IMR-90 (cell line): ENCODE results near the gene BACE1. TPM values are rescaled to one million over a fixed set of nuclear protein-coding genes. Genes with fewer than 3 reads are reported as not detected.

Experiments used
- ATAC-seq: fragments of 200-7000 bp; cut with Tn5 transposase; 2 replicates; pipeline ENCODE4 v1.9.1; 2020; ENCODE audit warnings: low read depth, mild to moderate bottlenecking, moderate library complexity
- BruUV-seq: library from RNA; stranded (reverse); fragments of 400-500 nt; replicated peaks from 2 replicates; lab custom pipeline; 2021; lab: Mats Ljungman, UMichigan
- CTCF ChIA-PET: fragments of 300-600 bp; formaldehyde crosslinking; extraction: SDS; loops from one replicate; lab custom pipeline; 2021; ENCODE audit warnings: antibody characterized with exemption; lab: Yijun Ruan, JAX
- POLR2A ChIA-PET: fragments of 300-600 bp; sonication (Branson Sonifier 250); formaldehyde crosslinking; loops from one replicate; lab custom pipeline; 2022; ENCODE audit warnings: antibody characterized with exemption; ENCODE audit not compliant: unreplicated experiment; lab: Charles Lee
- DNase-seq: peaks from one replicate; pipeline ENCODE4 v3.0.0; 2013
- H2AFZ ChIP-seq: replicated peaks from 2 replicates; pipeline ENCODE3; 2013; ENCODE audit warnings: low read length, mild to moderate bottlenecking; ENCODE audit not compliant: poor library complexity
- H2AK5ac ChIP-seq: 2 replicates; pipeline ENCODE4 v1.6.1; 2013; ENCODE audit warnings: low read depth, low read length, inconsistent platforms
- H2AK9ac ChIP-seq: replicated peaks from 2 replicates; pipeline ENCODE3; 2013; ENCODE audit warnings: mild to moderate bottlenecking, low read depth, low read length, moderate library complexity; ENCODE audit not compliant: poor library complexity
- H2BK120ac ChIP-seq: 2 replicates; pipeline ENCODE4 v1.6.1; 2013; ENCODE audit warnings: low read depth, low read length, inconsistent platforms
- H2BK15ac ChIP-seq: 3 replicates; pipeline ENCODE4 v1.6.1; 2013; ENCODE audit warnings: low read depth, low read length, inconsistent platforms
- H2BK20ac ChIP-seq: 2 replicates; pipeline ENCODE4 v1.6.1; 2013; ENCODE audit warnings: low read depth, mild to moderate bottlenecking, inconsistent platforms, low read length, moderate library complexity
- H2BK5ac ChIP-seq: 2 replicates; pipeline ENCODE4 v1.6.1; 2013; ENCODE audit warnings: mild to moderate bottlenecking, low read depth, low read length, inconsistent platforms; ENCODE audit not compliant: poor library complexity, severe bottlenecking
- H3K14ac ChIP-seq: replicated peaks from 2 replicates; pipeline ENCODE4 v1.6.1; 2013; ENCODE audit warnings: low read depth, low read length, inconsistent platforms
- H3K18ac ChIP-seq: 2 replicates; pipeline ENCODE4 v1.6.1; 2013; ENCODE audit warnings: low read depth, low read length, control low read depth
- H3K23ac ChIP-seq: 2 replicates; pipeline ENCODE4 v1.6.1; 2013; ENCODE audit warnings: low read depth, low read length, inconsistent platforms
- H3K27ac ChIP-seq: 2 replicates; pipeline ENCODE4 v1.5.1; 2013; ENCODE audit warnings: mild to moderate bottlenecking, control low read depth, low read length; ENCODE audit not compliant: insufficient read depth
- H3K27me3 ChIP-seq: 2 replicates; pipeline ENCODE4 v1.6.1; 2013; ENCODE audit warnings: low read length; ENCODE audit not compliant: control insufficient read depth, insufficient read depth
- H3K36me3 ChIP-seq: 2 replicates; pipeline ENCODE4 v1.6.1; 2013; ENCODE audit warnings: low read length, mixed read lengths; ENCODE audit not compliant: control insufficient read depth, insufficient read depth
- H3K4ac ChIP-seq: 2 replicates; pipeline ENCODE4 v1.6.1; 2013; ENCODE audit warnings: low read depth, low read length, inconsistent platforms
- H3K4me1 ChIP-seq: 2 replicates; pipeline ENCODE4 v1.6.1; 2013; ENCODE audit warnings: low read length, mixed read lengths; ENCODE audit not compliant: control insufficient read depth, insufficient read depth
- H3K4me2 ChIP-seq: 2 replicates; pipeline ENCODE4 v1.6.1; 2013; ENCODE audit warnings: low read depth, mild to moderate bottlenecking, control low read depth, low read length, moderate library complexity
- H3K4me3 ChIP-seq: 2 replicates; pipeline ENCODE4 v1.5.1; 2013; ENCODE audit warnings: low read depth, mild to moderate bottlenecking, control low read depth, low read length, moderate library complexity; ENCODE audit not compliant: insufficient read depth
- H3K56ac ChIP-seq: 2 replicates; pipeline ENCODE4 v1.6.1; 2013; ENCODE audit warnings: low read length, inconsistent platforms; ENCODE audit not compliant: insufficient read depth; ENCODE audit errors: extremely low read depth
- H3K79me1 ChIP-seq, 2 experiments: 2 replicates each; pipeline ENCODE4 v1.6.1; 2013; ENCODE audit warnings: low read length in 2 of 2, inconsistent platforms in 1 of 2, low read depth in 1 of 2
- H3K9ac ChIP-seq: 2 replicates; pipeline ENCODE4 v1.6.1; 2013; ENCODE audit warnings: low read depth, low read length, control low read depth
- H3K9me1 ChIP-seq: 2 replicates; pipeline ENCODE4 v1.6.1; 2013; ENCODE audit warnings: low read length, inconsistent platforms; ENCODE audit not compliant: insufficient read depth
- H3K9me3 ChIP-seq: 2 replicates; pipeline ENCODE4 v1.6.1; 2013; ENCODE audit warnings: low read length; ENCODE audit not compliant: control insufficient read depth, insufficient read depth
- H4K20me1 ChIP-seq: 2 replicates; pipeline ENCODE4 v1.6.1; 2013; ENCODE audit warnings: low read length, inconsistent platforms; ENCODE audit not compliant: insufficient read depth
- H4K5ac ChIP-seq: 2 replicates; pipeline ENCODE4 v1.6.1; 2013; ENCODE audit warnings: mild to moderate bottlenecking, low read depth, low read length, control low read depth
- H4K8ac ChIP-seq, 2 experiments: 2 replicates each; pipeline ENCODE4 v1.6.1; 2013; ENCODE audit warnings: low read depth in 2 of 2, low read length in 2 of 2, control low read depth in 1 of 2, inconsistent platforms in 1 of 2
- H4K91ac ChIP-seq: 2 replicates; pipeline ENCODE4 v1.6.1; 2013; ENCODE audit warnings: low read depth, low read length, inconsistent platforms; ENCODE audit not compliant: insufficient read depth
- CHD1 ChIP-seq: IDR thresholded peaks from 2 replicates; pipeline ENCODE4 v1.6.1; 2012; ENCODE audit warnings: low read depth, low read length, improper control_type of control experiment
- RCOR1 ChIP-seq: IDR thresholded peaks from 2 replicates; pipeline ENCODE4 v1.6.1; 2012; ENCODE audit warnings: mild to moderate bottlenecking, low read length, improper control_type of control experiment; ENCODE audit not compliant: insufficient replicate concordance
- USF2 ChIP-seq: fragments of 150-350 bp; IDR thresholded peaks from 2 replicates; pipeline ENCODE4 v1.6.1; 2017; ENCODE audit warnings: mild to moderate bottlenecking, antibody characterized with exemption, low read length, low read depth
- WGBS, 2 experiments: methylation state at CpG; one replicate each; pipeline versions ENCODE4 v1.1.5 to v1.1.7; 2013; ENCODE audit warnings: missing lambda C conversion rate in 2 of 2; ENCODE audit not compliant: insufficient read length in 1 of 2; ENCODE audit errors: extremely low coverage in 2 of 2; 5-methylcytosine and 5-hydroxymethylcytosine counted together
- dilution Hi-C: fragments of 300-500 bp; cut with HindIII; formaldehyde crosslinking; loops from one replicate; pipeline ENCODE4 v1.14.3; 2018; ENCODE audit warnings: low sequenced_read_pairs; ENCODE audit not compliant: unreplicated experiment
- in situ Hi-C: fragments of 300-500 bp; cut with MboI; formaldehyde crosslinking; loops from 3 replicates; pipeline ENCODE4 v1.14.3; 2019; ENCODE audit warnings: low sequenced_read_pairs, inconsistent platforms, mixed read lengths
- intact Hi-C: fragments of 100-400 bp; cut with micrococcal nuclease; formaldehyde crosslinking; loops from 2 replicates; pipeline ENCODE4 v1.10.0; 2022
- polyA plus RNA-seq, 3 experiments: library from polyadenylated mRNA; depleted of rRNA; stranded (reverse); fragments of >200 nt; gene quantifications; 2 replicates each; pipeline ENCODE4 v1.2.3, GENCODE V29; 2012; ENCODE audit warnings: low replicate concordance in 1 of 3
- total RNA-seq: library from RNA; depleted of rRNA; stranded (reverse); fragments of >200 nt; gene quantifications from 2 replicates; pipeline ENCODE4 v1.2.3, GENCODE V29; 2012

BACE1 gene
- total and polyA plus RNA-seq, 2 of the 4 experiments (the other 2 are of a cell fraction): 27.6 to 50.6 TPM

GRCh38 chr11:117251506-117251905 lies 64.5 kb downstream of the BACE1 start:
- no peak overlapping the region for H2AFZ ChIP-seq
- no peak overlapping the region for H2BK5ac ChIP-seq
- H3K18ac ChIP-seq: no peak overlapping the region
- H3K23ac ChIP-seq: no peak overlapping the region
- 100% methylated on average over 2 of the region's 10 CpGs; no CpG with 5 or more reads in 1 of the 2 experiments for WGBS, 2 experiments
- no peaks in the 10 kb centered on the region for H4K20me1 ChIP-seq
- H4K8ac ChIP-seq: no peak overlapping the region
- no peak overlapping the region for H2AK9ac ChIP-seq
- no peak overlapping the region for H3K4me3 ChIP-seq
- H3K14ac ChIP-seq: no peak overlapping the region
- H3K56ac ChIP-seq: no peak overlapping the region
- TF ChIP-seq CHD1 (no peak), RCOR1 (no peak), USF2 (no peak)
- DNase-seq: no peak
- no peak overlapping the region for H4K91ac ChIP-seq
- H2BK120ac ChIP-seq: no peak overlapping the region
- CTCF ChIA-PET: no interaction called here
- H3K27ac ChIP-seq: no peak overlapping the region
- POLR2A ChIA-PET: no interaction called here
- H3K4me2 ChIP-seq: no peak overlapping the region
- H4K5ac ChIP-seq: no peak overlapping the region
- H3K79me1 ChIP-seq: no peaks in the 10 kb centered on the region; a peak in 2 of 4 replicates
- intact Hi-C loops (no loop called here), dilution Hi-C loops (no loop called here), in situ Hi-C loops (no loop called here)
- H2BK20ac ChIP-seq: no peak overlapping the region
- H3K4ac ChIP-seq: no peak overlapping the region
- no peaks in the 10 kb centered on the region for H3K9me3 ChIP-seq
- no peak overlapping the region for H3K9ac ChIP-seq
- H3K27me3 ChIP-seq: no peaks in the 10 kb centered on the region
- no peak for ATAC-seq
- BruUV-seq: no TSS peak
- H3K9me1 ChIP-seq: no peaks in the 10 kb centered on the region
- peaks cover 24% of the 10 kb centered on the region for H3K36me3 ChIP-seq
- peaks cover 2% of the 10 kb centered on the region; the same call in 1 of the 2 replicates for H3K4me1 ChIP-seq
- H2AK5ac ChIP-seq: no peak overlapping the region
- no peak overlapping the region for H2BK15ac ChIP-seq
